ENCODE results near the gene TNPO2.
"Not testable (repeated sequence)": the region's sequence is repeated elsewhere in the genome, so short reads cannot be mapped to it uniquely, and the experiment has no call there.

The TNPO2 gene

DNA sequence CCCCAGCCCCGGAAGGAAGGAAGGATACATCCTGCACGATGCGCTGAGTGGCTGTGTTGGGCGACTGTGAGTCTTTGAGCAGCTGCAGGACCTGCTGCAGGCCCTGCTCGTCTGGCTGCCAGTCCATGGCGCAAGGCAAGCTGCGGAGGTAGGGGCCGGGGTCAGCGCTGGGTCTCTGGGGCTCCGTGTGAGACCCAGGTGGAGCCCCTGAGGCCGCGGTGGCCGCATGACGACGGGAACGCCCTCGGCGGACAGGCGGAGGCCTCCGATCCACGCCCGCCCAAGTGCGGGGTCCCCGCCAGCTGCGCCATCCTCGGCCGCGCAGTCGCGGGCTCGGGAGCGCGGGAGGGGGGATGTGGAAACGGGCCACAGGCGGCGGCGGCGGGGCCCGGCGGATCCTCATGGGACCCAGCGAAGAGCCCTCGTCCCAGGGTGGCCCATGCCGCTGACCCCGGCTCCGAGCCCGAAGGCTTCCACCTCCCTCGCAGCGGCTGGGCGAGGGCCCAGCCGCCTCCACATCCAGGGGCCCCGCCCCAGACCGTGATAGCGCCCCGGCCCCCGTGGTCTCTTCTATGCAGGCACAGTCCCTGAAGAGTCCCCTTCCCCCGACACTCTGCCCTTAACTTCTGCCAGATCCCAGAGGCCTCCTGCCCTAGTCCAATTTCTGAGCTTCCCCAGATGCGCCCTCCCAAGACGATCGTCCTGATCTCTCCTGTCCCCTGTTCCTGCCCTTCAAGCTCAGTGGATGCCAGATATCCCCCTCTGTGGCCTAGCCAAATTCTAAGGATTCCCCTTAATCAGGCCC, 2.7 kb downstream of the TNPO2 start:
- DNase-seq (ENCODE audit: low read depth): no peak
- TF ChIP-seq, protein P1, sequence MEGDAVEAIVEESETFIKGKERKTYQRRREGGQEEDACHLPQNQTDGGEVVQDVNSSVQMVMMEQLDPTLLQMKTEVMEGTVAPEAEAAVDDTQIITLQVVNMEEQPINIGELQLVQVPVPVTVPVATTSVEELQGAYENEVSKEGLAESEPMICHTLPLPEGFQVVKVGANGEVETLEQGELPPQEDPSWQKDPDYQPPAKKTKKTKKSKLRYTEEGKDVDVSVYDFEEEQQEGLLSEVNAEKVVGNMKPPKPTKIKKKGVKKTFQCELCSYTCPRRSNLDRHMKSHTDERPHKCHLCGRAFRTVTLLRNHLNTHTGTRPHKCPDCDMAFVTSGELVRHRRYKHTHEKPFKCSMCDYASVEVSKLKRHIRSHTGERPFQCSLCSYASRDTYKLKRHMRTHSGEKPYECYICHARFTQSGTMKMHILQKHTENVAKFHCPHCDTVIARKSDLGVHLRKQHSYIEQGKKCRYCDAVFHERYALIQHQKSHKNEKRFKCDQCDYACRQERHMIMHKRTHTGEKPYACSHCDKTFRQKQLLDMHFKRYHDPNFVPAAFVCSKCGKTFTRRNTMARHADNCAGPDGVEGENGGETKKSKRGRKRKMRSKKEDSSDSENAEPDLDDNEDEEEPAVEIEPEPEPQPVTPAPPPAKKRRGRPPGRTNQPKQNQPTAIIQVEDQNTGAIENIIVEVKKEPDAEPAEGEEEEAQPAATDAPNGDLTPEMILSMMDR (IDR thresholded peaks at IDR 0.05; ENCODE audit: control insufficient read depth, extremely low read depth, insufficient read depth): no peak
- peak overlapping the region; percentile 79 for H3K4me3 ChIP-seq (ENCODE audit: low read depth, low read length)

DNA sequence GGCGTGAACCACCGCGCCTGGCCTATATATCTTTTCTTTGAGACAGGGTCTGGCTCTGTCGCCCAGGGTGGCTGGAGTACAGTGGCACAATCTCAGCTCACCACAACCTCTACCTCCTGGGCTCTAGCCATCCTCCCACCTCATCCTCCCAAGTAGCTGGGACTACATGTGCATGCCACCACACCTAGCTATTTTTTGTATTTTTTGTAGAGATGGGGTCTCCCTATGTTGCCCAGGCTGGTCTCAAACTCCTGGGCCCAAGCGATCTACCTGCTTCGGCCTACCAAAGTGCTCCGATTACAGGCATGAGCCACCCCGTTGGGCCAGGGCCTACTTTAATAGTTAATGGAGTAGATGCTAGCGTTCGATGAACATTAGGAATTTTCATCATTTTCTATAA, 3.4 kb downstream of the TNPO2 start:
- no peak for DNase-seq (ENCODE audit: low read depth)
- TF ChIP-seq, protein P1 (IDR thresholded peaks at IDR 0.05; ENCODE audit: control insufficient read depth, extremely low read depth, insufficient read depth): no peak

DNA sequence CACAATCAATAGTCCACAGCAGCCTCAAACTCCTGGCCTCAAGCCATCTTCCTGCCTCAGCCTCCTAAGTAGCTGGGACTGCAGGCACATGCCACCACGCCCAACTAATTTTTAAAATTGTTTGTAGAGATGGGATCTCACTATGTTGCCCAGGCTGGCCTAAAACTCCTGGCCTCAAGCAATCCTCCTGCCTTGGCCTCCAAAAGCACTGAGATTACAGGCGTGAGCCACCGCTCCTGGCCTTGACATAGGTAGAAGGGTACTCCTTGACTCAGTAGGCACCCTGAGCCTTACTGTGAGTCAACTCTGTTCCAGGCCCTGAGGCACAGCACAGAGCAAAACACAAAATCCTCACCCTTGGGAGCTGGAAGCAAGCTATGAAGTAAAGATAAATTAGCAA, 7.8 kb downstream of the TNPO2 start:
- no peak for DNase-seq (ENCODE audit: low read depth)
- H3K4me3 ChIP-seq (ENCODE audit: low read depth, low read length): no peak overlapping the region
- TF ChIP-seq, protein P1 (IDR thresholded peaks at IDR 0.05; ENCODE audit: control insufficient read depth, extremely low read depth, insufficient read depth): no peak

More for the DNA sequence above, 3.4 kb downstream of the TNPO2 start:
- peak overlapping the region; percentile 79 for H3K4me3 ChIP-seq (ENCODE audit: low read depth, low read length)

DNA sequence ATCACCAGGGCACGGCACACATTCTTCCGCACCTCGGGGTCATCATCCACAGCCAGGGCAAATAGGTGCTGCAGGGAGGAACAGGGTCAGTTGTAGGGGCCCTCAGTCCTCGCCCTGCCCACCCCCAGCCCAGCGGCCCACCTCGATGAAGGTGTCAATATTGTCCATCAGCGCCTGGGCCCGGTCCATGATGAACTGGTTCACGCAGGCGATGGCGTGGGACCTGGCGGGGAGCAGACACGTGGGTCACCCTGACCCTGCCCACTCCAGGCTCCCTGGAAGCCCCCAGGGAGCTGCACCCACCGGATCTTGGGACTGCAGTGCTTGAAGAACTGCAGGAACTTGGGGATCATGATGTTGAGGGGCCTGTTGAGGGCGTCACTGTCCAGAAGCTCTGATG, 8.6 kb downstream of the TNPO2 start:
- TF ChIP-seq, protein P1 (IDR thresholded peaks at IDR 0.05; ENCODE audit: control insufficient read depth, extremely low read depth, insufficient read depth): no peak
- no peak for DNase-seq (ENCODE audit: low read depth)
- no peak overlapping the region for H3K4me3 ChIP-seq (ENCODE audit: low read depth, low read length)

DNA sequence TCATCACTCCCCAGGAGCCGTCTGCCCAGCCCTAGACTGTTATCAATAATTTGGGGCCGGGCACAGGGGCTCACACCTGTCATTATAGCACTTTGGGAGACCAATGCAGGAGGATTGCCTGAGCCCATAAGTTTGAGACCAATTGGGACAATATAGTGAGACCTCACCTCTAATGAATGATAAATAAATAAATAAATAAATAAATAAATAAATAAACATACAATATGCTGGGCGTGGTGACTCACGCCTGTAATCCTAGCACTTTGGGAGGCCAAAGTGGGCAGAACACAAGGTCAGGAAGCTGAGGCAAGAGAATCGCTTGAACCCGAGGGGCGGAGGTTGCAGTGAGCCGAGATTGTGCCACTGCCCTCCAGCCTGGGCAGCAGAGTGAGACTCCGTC, 10.4 kb downstream of the TNPO2 start:
- not testable (repeated sequence) for H3K4me3 ChIP-seq (ENCODE audit: low read depth, low read length); DNase-seq (ENCODE audit: low read depth)

DNA sequence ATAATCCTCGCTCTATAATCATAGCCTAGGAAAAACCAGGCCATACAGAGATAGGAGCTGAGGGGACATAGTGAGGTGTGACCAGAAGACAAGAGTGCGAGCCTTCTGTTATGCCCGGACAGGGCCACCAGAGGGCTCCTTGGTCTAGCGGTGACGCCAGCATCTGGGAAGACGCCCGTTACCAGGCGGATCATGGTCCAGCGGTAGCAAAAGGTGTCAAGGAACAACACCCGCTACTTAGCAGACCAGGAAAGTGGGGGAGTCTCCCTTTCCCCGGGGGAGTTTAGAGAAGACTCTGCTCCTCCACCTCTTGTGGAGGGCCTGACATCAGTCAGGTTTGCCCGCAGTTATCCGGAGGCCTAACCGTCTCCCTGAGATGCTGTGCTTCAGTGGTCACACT, 11.7 kb downstream of the TNPO2 start:
- DNase-seq (ENCODE audit: low read depth); H3K4me3 ChIP-seq (ENCODE audit: low read depth, low read length): not testable (repeated sequence)

DNA sequence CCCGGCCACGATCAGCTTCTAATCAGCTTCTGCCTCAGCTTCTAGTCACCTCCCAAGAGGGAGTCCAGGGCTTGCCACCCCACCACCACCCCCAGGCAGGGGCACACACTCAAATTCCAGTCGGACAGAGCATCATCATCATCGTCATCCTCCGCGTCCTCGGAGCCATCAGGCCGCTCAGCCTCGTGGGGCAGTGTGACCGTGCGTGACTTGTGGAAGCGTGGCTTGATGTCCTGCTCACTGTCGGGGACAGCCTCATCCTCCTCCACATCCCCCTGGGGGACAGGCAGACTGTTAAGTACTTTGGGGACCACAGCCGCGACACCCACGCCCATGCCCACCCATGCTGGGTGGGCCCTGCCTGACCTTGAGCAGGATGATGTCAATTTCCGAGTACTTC, 12.5 kb downstream of the TNPO2 start:
- H3K4me3 ChIP-seq (ENCODE audit: low read depth, low read length): no peak overlapping the region
- no peak for DNase-seq (ENCODE audit: low read depth)
- TF ChIP-seq, protein P1 (IDR thresholded peaks at IDR 0.05; ENCODE audit: control insufficient read depth, extremely low read depth, insufficient read depth): no peak

DNA sequence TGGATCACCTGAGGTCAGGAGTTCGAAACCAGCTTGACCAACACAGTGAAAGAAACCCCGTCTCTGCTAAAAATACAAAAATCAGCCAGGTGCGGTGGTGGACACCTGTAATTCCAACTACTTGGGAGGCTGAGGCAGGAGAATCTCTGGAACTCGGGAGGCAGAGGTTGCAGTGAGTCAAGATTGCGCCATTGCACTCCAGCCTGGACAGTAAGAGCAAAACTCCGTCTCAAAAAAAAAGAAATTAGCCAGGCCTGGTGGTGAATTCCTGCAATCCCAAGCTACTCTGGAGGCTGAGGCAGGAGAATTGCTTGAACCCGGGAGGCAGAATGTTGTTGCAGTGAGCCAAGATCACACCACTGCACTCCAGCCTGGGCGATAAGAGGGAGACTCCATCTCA, 15.1 kb downstream of the TNPO2 start:
- H3K4me3 ChIP-seq (ENCODE audit: low read depth, low read length): no peak overlapping the region
- DNase-seq (ENCODE audit: low read depth): no peak
- TF ChIP-seq, protein P1 (IDR thresholded peaks at IDR 0.05; ENCODE audit: control insufficient read depth, extremely low read depth, insufficient read depth): no peak

Measured in LNCaP clone FGC (cell line).